ENCODE results near the gene NRAP.

Gene NRAP

GRCh38 chr10:113557903-113558321 is 105.9 kb downstream of the NRAP start:
- no peak for DNase-seq

GRCh38 chr10:113557424-113557862 is 106.4 kb downstream of the NRAP start:
- no peak for DNase-seq

DNA sequence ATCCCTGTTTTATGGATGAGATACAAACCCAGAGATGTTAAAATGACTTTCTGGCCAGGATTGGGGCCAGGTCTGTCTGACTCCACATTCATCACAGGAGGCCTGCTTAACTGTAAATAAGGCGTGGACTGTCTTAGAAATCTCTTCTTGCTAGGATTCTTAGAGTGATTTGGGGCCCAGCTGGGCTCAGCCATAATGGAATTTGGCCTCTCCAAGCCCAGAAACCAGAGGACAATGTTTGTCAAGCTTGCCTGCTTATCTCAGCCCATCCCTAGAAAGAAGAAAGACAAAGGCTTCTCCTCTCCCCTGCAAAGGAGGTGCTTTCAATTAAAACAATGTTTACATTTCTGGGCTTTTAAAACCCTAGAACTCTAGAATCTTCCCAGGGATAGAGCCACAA is 108.1 kb downstream of the NRAP start:
- DNase-seq, result no peak

DNA sequence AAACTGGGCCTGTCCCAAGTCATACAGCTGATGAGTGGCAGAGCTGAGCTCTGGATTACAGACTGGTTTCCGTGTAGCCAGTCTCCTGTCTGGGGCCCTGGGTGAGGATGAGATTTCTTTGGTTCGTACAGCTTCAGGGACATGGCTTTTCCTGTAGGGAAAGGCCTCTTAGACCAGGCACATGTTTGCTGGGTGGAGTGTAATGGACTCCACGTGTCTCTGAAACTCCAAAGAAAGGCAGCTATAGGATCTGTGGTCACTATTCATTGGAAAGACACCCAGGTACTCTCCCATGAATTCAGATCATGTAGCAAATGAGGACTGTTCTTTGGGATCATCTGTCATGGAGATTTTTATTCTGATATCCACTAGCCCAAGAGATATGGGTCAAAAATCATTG is 108.6 kb downstream of the NRAP start:
- DNase-seq, result no peak

GRCh38 chr10:113554214-113554613 is 109.6 kb downstream of the NRAP start:
- DNase-seq, result no peak

DNA sequence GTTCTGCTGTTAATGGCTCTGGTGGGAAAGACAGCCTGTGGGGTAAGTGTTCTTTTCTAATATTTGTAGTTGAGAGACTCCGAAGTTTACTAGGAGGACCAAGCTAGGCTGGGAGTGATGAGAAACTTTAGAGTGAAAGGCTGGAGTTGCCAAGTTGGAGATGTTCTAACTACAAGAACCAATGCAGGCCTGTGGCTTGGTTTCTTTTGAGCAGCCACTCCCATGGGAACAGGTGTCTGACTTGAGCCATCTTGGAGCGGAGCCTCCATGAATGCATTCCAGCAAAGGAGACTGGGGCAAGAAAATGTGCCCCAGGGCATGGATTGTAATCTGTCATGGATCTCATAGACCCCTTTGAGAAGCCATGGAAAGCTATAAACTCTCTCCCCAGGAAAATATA is 110.7 kb downstream of the NRAP start:
- no peak for DNase-seq

DNA sequence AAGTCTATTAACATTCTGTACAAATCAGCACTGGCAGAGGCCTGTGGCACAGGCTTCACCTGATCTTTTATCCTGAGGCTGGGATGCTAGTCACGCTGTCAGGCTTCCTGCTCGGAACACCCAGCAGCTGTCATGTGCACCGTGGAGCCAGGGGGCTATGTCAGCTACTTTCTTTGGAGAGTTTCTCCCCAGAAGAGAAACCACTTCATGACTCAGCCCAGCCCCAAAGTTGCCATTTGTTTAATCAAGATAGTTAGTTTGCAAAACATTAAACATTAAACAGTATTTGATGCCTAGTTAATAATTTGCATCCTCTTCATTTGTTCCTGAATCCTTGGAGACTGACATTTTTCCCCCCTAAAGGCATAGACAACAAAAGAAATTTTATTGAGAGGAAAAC is 111.1 kb downstream of the NRAP start, which contains the start of gene HABP2:
TSS of gene HABP2 (plus strand) at position 353 of the 400 bp plus-strand sequence. CDS start 69 bp downstream, outside the sequence.
- no peak for DNase-seq

GRCh38 chr10:113552014-113552413 is 111.8 kb downstream of the NRAP start:
- DNase-seq, result no peak

- no peak for DNase-seq
These were observed 113.5 kb downstream of the NRAP start for GRCh38 chr10:113550365-113550764.

DNA sequence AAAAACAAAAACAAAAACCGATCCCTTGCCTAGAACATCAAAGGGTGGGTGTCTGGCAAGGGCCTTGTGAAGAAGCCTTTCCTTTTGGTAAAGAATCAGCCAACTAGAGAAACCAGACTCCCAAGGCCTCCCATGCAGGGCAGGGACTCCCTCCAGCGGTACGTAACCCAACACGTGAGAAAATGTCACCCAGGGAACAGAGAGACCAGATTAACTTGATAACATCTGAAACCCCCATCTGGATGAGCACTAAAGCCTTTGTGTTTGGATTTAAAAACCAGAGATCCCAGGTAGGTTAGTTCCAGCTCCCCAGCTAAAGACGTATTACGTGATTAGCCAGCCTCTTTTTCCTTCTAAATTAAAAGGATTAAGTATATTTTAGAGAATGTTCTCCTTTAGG is 114.0 kb downstream of the NRAP start:
- no peak for DNase-seq

DNA sequence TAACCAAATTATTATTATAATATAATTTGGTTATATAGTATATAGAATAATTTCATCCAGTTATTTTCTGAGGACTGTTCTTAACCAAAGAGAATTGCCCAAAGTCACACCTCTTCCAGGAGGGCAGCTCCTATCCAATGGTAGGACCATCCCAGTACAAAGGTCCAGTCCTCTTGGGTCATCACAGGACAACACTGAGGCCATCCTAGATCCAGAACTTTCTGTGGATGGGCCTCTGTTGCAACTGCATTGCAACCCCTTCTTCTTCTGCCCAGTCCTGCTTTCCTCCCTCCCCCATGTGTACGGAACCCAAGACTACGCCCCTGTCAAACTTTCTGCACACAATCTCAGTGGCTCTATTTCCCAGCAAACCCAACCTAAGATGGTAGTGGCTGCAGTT is 116.4 kb downstream of the NRAP start:
- DNase-seq, result no peak

GRCh38 chr10:113544392-113544791 is 119.4 kb downstream of the NRAP start:
- DNase-seq, result no peak

GRCh38 chr10:113543107-113543955 is 120.5 kb downstream of the NRAP start:
- DNase-seq, result no peak

GRCh38 chr10:113541549-113541927 is 122.3 kb downstream of the NRAP start:
- DNase-seq, result no peak

DNA sequence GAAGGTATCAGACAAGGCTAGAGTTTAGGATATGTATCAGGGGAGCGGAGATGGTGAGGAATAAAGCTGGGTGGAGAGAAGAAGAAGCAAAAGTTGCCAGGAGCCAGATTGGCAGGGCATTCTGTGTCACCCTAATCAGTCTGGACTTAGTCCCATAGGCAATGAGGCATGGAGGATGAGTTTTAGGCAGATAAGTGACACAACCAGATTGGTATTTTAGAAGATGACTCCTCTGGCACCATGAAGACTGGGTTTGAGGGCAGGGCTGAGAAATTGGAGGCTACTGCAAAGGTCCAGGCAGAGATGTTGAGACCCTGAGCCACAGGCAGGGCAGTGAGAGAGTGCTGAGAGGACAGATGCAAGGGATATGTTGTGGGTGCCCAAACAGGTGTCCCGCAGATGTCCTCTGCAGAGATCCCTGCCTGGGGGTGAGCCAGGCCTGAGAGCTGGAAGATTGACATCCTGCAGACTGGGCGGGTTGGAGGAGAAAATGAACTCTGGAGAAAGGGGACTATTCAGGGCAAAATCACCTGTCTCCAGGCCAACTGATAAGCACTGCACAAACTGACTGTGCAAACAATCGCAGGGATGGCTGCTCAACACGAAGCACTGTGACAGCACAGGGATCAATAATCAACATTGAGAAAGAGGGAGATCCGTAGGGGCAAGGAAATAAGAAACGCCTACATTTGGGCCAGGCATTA is 122.8 kb downstream of the NRAP start:
- no peak for DNase-seq

DNA sequence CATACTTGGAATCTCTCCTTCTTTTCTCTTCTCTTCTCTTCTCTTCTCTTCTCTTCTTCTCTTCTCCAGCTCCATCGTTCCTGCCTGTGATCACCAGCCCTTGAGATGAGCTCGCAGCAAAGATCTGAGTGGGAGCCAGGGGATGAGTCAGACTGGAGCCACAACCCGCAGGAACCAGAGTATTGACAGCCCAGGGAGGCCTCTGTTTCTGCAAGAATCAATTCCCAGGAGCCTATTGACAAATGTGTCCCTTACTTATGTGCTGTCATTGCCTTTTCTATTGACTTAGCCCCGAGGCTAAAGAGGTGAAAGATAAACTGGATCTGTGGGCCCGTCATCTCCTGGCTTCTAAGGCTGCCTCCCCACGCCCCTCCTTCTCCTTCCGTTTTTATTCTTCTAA is 124.1 kb downstream of the NRAP start:
- no peak for DNase-seq
